ENCODE measurements around the gene RASGRP1.

DNA sequence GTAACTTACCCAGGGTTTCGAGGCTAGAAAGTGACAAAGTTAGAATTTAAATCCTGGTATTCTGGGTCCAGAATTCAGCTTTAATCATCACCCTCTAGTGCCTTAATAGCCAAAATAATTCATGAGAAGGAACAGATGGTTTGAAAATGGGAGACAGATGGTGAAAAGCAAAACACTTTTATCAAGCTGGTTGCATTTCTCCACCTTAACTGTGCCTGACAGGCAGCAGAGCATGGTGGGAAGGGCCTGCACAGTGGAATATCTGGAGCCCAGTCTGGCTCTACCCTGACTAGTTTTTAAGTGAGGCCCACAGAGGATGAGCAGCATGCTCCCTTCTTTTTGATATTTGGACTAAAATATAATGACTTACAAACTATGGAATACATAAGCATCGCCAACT is 35.6 kb upstream of the RASGRP1 start:
- TF ChIP-seq, protein P1, sequence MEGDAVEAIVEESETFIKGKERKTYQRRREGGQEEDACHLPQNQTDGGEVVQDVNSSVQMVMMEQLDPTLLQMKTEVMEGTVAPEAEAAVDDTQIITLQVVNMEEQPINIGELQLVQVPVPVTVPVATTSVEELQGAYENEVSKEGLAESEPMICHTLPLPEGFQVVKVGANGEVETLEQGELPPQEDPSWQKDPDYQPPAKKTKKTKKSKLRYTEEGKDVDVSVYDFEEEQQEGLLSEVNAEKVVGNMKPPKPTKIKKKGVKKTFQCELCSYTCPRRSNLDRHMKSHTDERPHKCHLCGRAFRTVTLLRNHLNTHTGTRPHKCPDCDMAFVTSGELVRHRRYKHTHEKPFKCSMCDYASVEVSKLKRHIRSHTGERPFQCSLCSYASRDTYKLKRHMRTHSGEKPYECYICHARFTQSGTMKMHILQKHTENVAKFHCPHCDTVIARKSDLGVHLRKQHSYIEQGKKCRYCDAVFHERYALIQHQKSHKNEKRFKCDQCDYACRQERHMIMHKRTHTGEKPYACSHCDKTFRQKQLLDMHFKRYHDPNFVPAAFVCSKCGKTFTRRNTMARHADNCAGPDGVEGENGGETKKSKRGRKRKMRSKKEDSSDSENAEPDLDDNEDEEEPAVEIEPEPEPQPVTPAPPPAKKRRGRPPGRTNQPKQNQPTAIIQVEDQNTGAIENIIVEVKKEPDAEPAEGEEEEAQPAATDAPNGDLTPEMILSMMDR (IDR thresholded peaks at IDR 0.05; ENCODE audit: low read depth, low read length), result no peak
- TF ChIP-seq EZH2phosphoT487 (IDR thresholded peaks at IDR 0.05; ENCODE audit: low read depth), result no peak

All from OCI-LY3 (cell line).